ENCODE data around the gene RIMBP2.

RIMBP2 gene

GRCh38 chr12:130620281-130620680 lies 95.8 kb downstream of the RIMBP2 start:
- ChIA-PET POLR2A (no interaction called here), CTCF (no interaction called here)
- no peak for TF ChIP-seq CTCF (IDR thresholded peaks at IDR 0.05; ENCODE audit: insufficient read depth, low read length, missing control alignments)
- DNase-seq (ENCODE audit: low read depth, low spot score), result no peak
- no peak overlapping the region for H3K4me3 ChIP-seq (ENCODE audit: low read depth, low read length)

GRCh38 chr12:130619385-130620001 lies 96.6 kb downstream of the RIMBP2 start:
- no peak overlapping the region for H3K4me3 ChIP-seq (ENCODE audit: low read depth, low read length)
- DNase-seq (ENCODE audit: low read depth, low spot score), result no peak
- ChIA-PET CTCF (no interaction called here), POLR2A (no interaction called here)
- no peak for TF ChIP-seq CTCF (IDR thresholded peaks at IDR 0.05; ENCODE audit: insufficient read depth, low read length, missing control alignments)

- no peak for TF ChIP-seq CTCF (IDR thresholded peaks at IDR 0.05; ENCODE audit: insufficient read depth, low read length, missing control alignments)
- no peak for DNase-seq (ENCODE audit: low read depth, low spot score)
- H3K4me3 ChIP-seq (ENCODE audit: low read depth, low read length), result no peak overlapping the region
- CTCF ChIA-PET, result no interaction called here
- POLR2A ChIA-PET, result no interaction called here
Observed at GRCh38 chr12:130617219-130617618, 98.9 kb downstream of the RIMBP2 start.

DNA sequence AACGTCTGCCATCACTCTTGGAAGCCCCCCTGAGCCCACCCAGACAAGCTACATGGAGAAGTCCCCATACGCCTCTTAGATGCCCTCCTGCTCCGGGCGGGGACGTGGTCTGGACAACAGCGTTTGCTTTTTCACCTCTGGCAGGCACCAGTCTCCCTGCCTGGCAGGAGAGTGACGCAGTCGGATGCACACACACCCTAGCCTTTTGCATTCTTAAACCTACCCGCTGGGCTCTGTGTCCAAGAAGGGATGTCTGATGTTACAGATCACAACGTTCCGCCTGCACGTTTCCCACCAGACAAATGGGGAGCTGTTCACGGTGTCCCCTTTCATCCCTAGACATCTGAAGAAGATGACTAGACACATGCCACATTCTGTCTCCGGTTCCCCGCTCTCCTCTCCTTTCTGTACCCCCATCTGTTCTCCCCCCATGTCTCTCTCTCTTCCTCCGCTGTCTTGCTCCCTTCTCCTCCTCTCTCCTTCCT lies 100.2 kb downstream of the RIMBP2 start:
- no peak overlapping the region for H3K4me3 ChIP-seq (ENCODE audit: low read depth, low read length)
- POLR2A ChIA-PET, result no interaction called here
- CTCF ChIA-PET, result no interaction called here
- no peak for DNase-seq (ENCODE audit: low read depth, low spot score)
- no peak for TF ChIP-seq CTCF (IDR thresholded peaks at IDR 0.05; ENCODE audit: insufficient read depth, low read length, missing control alignments)

DNA sequence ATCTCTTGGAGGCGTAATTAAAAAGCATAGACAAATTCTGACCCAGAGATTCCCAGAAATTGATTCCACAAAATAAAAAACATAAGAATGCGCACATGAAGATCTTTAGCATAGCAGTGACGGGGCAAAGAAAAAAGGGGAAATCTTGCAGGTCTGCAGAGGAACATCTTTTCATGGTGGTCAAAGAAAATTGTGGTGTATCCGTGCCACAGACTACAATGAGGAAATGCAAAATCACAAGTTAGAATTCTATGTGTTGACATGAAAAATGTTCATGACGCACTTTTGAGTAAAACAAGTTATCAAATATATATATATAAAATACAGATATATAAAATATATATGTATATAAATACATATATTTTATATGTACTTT lies 101.6 kb downstream of the RIMBP2 start:
- no peak for TF ChIP-seq CTCF (IDR thresholded peaks at IDR 0.05; ENCODE audit: insufficient read depth, low read length, missing control alignments)
- CTCF ChIA-PET, result no interaction called here

DNA sequence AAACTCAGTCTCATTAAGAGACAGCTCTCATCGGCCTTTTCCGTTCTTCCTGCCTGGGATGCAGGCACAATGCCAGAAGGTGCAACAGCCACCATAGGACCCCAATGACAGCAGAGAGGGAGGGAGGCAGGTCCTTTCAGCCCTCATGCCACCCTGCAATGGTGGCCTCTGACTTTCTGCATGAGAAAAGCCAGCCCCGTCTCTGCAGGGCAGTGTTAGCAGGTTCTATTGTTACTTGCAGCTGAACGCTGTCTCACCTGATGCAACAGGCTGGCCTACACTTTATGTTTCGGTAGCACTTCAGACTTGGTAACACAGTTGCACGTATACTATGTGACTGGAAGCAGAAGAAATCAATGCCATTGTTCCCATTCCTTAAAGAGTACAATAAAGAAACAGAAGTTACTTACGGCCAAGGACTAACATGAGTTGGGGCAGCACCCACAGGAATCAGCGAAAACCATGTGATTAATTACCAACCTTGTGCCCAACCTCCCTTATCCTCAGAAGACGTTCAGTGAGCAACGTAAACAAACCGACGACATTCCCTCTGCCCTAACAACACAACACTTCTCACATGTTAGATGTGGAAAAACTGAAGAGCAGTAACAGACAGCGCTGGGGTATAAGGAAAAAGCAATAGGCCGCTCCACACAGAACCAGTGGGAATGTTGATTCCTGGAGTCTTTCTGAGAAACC lies 102.1 kb downstream of the RIMBP2 start:
- CTCF ChIA-PET, result no interaction called here
- no peak overlapping the region for H3K4me3 ChIP-seq (ENCODE audit: low read depth, low read length)
- no peak for DNase-seq (ENCODE audit: low read depth, low spot score)
- POLR2A ChIA-PET, result no interaction called here
- TF ChIP-seq CTCF (IDR thresholded peaks at IDR 0.05; ENCODE audit: insufficient read depth, low read length, missing control alignments), result no peak

More for the DNA sequence above, 101.6 kb downstream of the RIMBP2 start:
- DNase-seq (ENCODE audit: low read depth, low spot score), result no peak
- POLR2A ChIA-PET, result no interaction called here
- no peak overlapping the region for H3K4me3 ChIP-seq (ENCODE audit: low read depth, low read length)

Data from AG04449 (cell line).